ENCODE results near the gene KAT7. TPM values are rescaled to one million over a fixed set of nuclear protein-coding genes. Genes with fewer than 3 reads are reported as not detected.

KAT7 gene
- total RNA-seq, 1 donor from 2014 or later, result 72.0 TPM

DNA sequence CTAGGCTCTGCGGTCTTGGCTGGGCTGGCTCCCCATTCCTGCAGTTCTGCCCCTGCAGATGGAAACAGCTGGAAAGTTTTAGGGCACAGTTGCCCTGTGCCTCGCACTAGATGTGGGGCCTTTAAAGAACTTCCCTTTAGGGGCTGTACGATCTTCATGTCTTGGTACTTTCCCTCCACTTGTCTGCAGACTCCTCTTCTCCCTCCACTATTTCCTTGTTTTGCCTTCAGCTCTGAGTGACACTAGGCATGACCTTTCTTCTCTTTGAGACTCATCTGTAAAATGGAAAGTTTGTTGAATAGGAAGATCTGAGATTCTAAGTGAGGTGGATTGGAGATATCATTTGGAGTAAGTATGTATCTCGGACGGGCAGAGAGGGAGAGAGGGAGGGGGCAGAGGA, 65.6 kb downstream of the KAT7 start:
- H3K9me3 Mint-ChIP-seq (ENCODE audit: low read depth), result no peaks in the 10 kb centered on the region

GRCh38 chr17:49858796-49859195, 70.3 kb downstream of the KAT7 start:
- Mint-ChIP-seq H3K4me3 (ENCODE audit: low read depth) (no peak overlapping the region), H3K27ac (no peak overlapping the region), H3K27me3 (peaks cover 22% of the 10 kb centered on the region), H3K36me3 (ENCODE audit: insufficient read depth) (no peaks in the 10 kb centered on the region), H3K4me1 (ENCODE audit: low read depth) (peaks cover 4% of the 10 kb centered on the region), H3K9me3 (ENCODE audit: low read depth) (no peaks in the 10 kb centered on the region)
- no peak for DNase-seq (ENCODE audit: low spot score, unreplicated experiment)
- TF ChIP-seq, protein P1, sequence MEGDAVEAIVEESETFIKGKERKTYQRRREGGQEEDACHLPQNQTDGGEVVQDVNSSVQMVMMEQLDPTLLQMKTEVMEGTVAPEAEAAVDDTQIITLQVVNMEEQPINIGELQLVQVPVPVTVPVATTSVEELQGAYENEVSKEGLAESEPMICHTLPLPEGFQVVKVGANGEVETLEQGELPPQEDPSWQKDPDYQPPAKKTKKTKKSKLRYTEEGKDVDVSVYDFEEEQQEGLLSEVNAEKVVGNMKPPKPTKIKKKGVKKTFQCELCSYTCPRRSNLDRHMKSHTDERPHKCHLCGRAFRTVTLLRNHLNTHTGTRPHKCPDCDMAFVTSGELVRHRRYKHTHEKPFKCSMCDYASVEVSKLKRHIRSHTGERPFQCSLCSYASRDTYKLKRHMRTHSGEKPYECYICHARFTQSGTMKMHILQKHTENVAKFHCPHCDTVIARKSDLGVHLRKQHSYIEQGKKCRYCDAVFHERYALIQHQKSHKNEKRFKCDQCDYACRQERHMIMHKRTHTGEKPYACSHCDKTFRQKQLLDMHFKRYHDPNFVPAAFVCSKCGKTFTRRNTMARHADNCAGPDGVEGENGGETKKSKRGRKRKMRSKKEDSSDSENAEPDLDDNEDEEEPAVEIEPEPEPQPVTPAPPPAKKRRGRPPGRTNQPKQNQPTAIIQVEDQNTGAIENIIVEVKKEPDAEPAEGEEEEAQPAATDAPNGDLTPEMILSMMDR (IDR thresholded peaks at IDR 0.05; ENCODE audit: unreplicated experiment), result no peak

More for the DNA sequence above, 65.6 kb downstream of the KAT7 start:
- peaks cover 4% of the 10 kb centered on the region for H3K4me1 Mint-ChIP-seq (ENCODE audit: low read depth)
- peaks cover 57% of the 10 kb centered on the region for H3K27me3 Mint-ChIP-seq
- H3K27ac Mint-ChIP-seq, result no peak overlapping the region
- H3K36me3 Mint-ChIP-seq (ENCODE audit: insufficient read depth), result no peaks in the 10 kb centered on the region
- TF ChIP-seq, protein P1 (IDR thresholded peaks at IDR 0.05; ENCODE audit: unreplicated experiment), result no peak
- no peak for DNase-seq (ENCODE audit: low spot score, unreplicated experiment)
- no peak overlapping the region for H3K4me3 Mint-ChIP-seq (ENCODE audit: low read depth)

GRCh38 chr17:49859991-49860953, 71.8 kb downstream of the KAT7 start:
- H3K4me3 Mint-ChIP-seq (ENCODE audit: low read depth), result no peak overlapping the region
- no peaks in the 10 kb centered on the region for H3K36me3 Mint-ChIP-seq (ENCODE audit: insufficient read depth)
- H3K27me3 Mint-ChIP-seq, result peaks cover 12% of the 10 kb centered on the region
- DNase-seq (ENCODE audit: low spot score, unreplicated experiment), result no peak
- H3K9me3 Mint-ChIP-seq (ENCODE audit: low read depth), result no peaks in the 10 kb centered on the region
- H3K4me1 Mint-ChIP-seq (ENCODE audit: low read depth), result peaks cover 10% of the 10 kb centered on the region
- no peak overlapping the region for H3K27ac Mint-ChIP-seq
- TF ChIP-seq, protein P1 (IDR thresholded peaks at IDR 0.05; ENCODE audit: unreplicated experiment), result peak; percentile 31

DNA sequence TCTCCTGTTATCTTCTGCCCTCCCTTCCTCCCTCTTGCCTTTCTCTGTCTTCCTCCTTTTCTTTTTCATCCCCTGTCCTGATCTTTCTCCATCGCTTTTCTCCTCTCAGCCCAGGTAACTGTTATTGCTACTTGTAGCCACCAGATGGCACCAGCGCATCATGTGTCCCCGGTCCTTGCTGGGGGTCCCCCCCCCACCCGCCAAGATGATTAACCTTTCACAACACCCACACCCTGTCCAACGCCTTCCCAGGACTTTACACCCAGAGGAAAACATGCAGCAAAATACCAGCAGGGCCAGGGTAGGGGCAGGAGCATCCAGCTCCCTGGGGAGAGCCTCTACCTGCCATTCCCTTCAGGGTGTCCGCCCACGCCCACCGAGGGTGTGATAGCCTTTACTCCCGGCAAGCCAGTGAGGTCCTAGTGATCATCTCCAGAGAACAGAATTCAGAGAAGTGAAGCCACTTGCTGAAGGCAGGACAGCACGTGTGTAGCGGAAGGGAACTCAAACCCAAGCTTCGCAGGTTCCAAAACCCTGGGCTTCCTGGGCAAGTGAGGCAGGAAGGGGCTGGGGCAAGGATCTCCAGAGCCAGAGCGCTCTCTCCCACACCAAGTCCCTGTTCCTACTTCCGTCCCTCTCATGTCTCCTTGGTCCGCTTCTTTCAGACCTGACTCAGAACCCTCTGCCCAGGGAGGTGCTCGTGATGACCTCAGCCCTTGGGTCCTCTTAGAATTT, 72.8 kb downstream of the KAT7 start:
- peak; percentile 46 for DNase-seq (ENCODE audit: low spot score, unreplicated experiment)
- TF ChIP-seq, protein P1 (IDR thresholded peaks at IDR 0.05; ENCODE audit: unreplicated experiment), result peak; percentile 96
- Mint-ChIP-seq H3K27ac (no peak overlapping the region), H3K4me3 (ENCODE audit: low read depth) (no peak overlapping the region), H3K4me1 (ENCODE audit: low read depth) (peaks cover 17% of the 10 kb centered on the region), H3K9me3 (ENCODE audit: low read depth) (no peaks in the 10 kb centered on the region), H3K36me3 (ENCODE audit: insufficient read depth) (no peaks in the 10 kb centered on the region), H3K27me3 (peaks cover 12% of the 10 kb centered on the region)

- Mint-ChIP-seq H3K36me3 (ENCODE audit: insufficient read depth) (no peaks in the 10 kb centered on the region), H3K27me3 (peaks cover 12% of the 10 kb centered on the region), H3K4me1 (ENCODE audit: low read depth) (peaks cover 17% of the 10 kb centered on the region), H3K27ac (no peak overlapping the region), H3K4me3 (ENCODE audit: low read depth) (no peak overlapping the region), H3K9me3 (ENCODE audit: low read depth) (no peaks in the 10 kb centered on the region)
- DNase-seq (ENCODE audit: low spot score, unreplicated experiment), result no peak
- TF ChIP-seq, protein P1 (IDR thresholded peaks at IDR 0.05; ENCODE audit: unreplicated experiment), result no peak
Observed at GRCh38 chr17:49862781-49863331, 74.4 kb downstream of the KAT7 start.
